Stimulated activated CD4-positive, alpha-beta T cell treated with anti-CD3 and anti-CD28 coated beads, Interleukin-1b, Interleukin-23, amount 100 ng/mL, for 1 hour (primary cell): Measurements from ENCODE around the gene BRPF3.

ENCODE experiments used
- DNase-seq, 2 donors: peaks; one replicate each; pipeline ENCODE4 v3.0.0-alpha.2; 2020; ENCODE audit warnings: low read depth in 2 of 2

The BRPF3 gene

GRCh38 chr6:36229223-36229622, 32.7 kb downstream of the BRPF3 start:
- DNase-seq = no peak

GRCh38 chr6:36230371-36230770, 33.8 kb downstream of the BRPF3 start:
- no peak for DNase-seq

- no peak for DNase-seq
These were observed 35.6 kb downstream of the BRPF3 start for GRCh38 chr6:36232172-36232571.

GRCh38 chr6:36235309-36235708, 38.8 kb downstream of the BRPF3 start:
- no peak for DNase-seq

GRCh38 chr6:36235862-36236261, 39.3 kb downstream of the BRPF3 start:
- DNase-seq = no peak

- no peak for DNase-seq
These were observed 43.2 kb downstream of the BRPF3 start for GRCh38 chr6:36239774-36240173.

- DNase-seq = no peak
These were observed 45.2 kb downstream of the BRPF3 start for GRCh38 chr6:36241728-36242127.

GRCh38 chr6:36242161-36242560, 45.6 kb downstream of the BRPF3 start:
- no peak for DNase-seq

- DNase-seq = no peak
These were observed 46.1 kb downstream of the BRPF3 start for GRCh38 chr6:36242626-36243025.

- DNase-seq = no peak
These were observed 47.1 kb downstream of the BRPF3 start for GRCh38 chr6:36243562-36244212.

- DNase-seq = no peak
These were observed 48.2 kb downstream of the BRPF3 start for GRCh38 chr6:36244641-36245280.

- DNase-seq = no peak
These were observed 49.1 kb downstream of the BRPF3 start for GRCh38 chr6:36245572-36246061.

GRCh38 chr6:36246506-36247268, 50.1 kb downstream of the BRPF3 start:
- DNase-seq = no peak

GRCh38 chr6:36247693-36248092, 51.1 kb downstream of the BRPF3 start:
- DNase-seq = no peak

GRCh38 chr6:36248980-36249379, 52.4 kb downstream of the BRPF3 start:
- DNase-seq = no peak

GRCh38 chr6:36249536-36249935, 53.0 kb downstream of the BRPF3 start:
- no peak for DNase-seq

GRCh38 chr6:36252005-36252404, 55.5 kb downstream of the BRPF3 start:
- no peak for DNase-seq

- DNase-seq = no peak
These were observed 67.0 kb downstream of the BRPF3 start for GRCh38 chr6:36263390-36264000.

- DNase-seq = no peak
These were observed 69.2 kb downstream of the BRPF3 start for GRCh38 chr6:36265744-36266143.

GRCh38 chr6:36266913-36267644, 70.5 kb downstream of the BRPF3 start:
- DNase-seq = no peak

GRCh38 chr6:36267731-36268477, 71.4 kb downstream of the BRPF3 start:
- no peak for DNase-seq
